HepG2 (cell line): ENCODE data around the gene H6PD. TPM values are rescaled to one million over a fixed set of nuclear protein-coding genes. Genes with fewer than 3 reads are reported as not detected.
A peak's percentile ranks its signal among the peaks of the same experiment; 100 is the strongest.

Experiments
- ATF2 ChIP-seq: sonication (generic); formaldehyde crosslinking; IDR thresholded peaks from 2 replicates; pipeline ENCODE4 v1.4.0; 2020; ENCODE audit warnings: missing genetic modification reagents
- CENPT ChIP-seq: sonication (generic); formaldehyde crosslinking; IDR thresholded peaks from 2 replicates; pipeline ENCODE4 v1.8.0; 2022; ENCODE audit warnings: low read depth, mild to moderate bottlenecking, moderate library complexity, missing genetic modification reagents
- ETV5 ChIP-seq: IDR thresholded peaks from 2 replicates; pipeline ENCODE4 v1.6.1; 2018; ENCODE audit warnings: missing biosample characterization, missing genetic modification reagents, inconsistent platforms, borderline replicate concordance
- ISL2 ChIP-seq: sonication (generic); formaldehyde crosslinking; IDR thresholded peaks from 2 replicates; pipeline ENCODE4 v1.5.0; 2020; ENCODE audit warnings: missing genetic modification reagents
- NFIC ChIP-seq: IDR thresholded peaks from 2 replicates; pipeline ENCODE4 v1.6.1; 2012; ENCODE audit warnings: mild to moderate bottlenecking, low read length, inconsistent platforms
- PATZ1 ChIP-seq: sonication (generic); formaldehyde crosslinking; IDR thresholded peaks from 2 replicates; pipeline ENCODE4 v1.4.0; 2020; ENCODE audit warnings: missing genetic modification reagents
- TEAD3 ChIP-seq: optimal IDR thresholded peaks from 2 replicates; pipeline ENCODE3; 2016; ENCODE audit warnings: borderline replicate concordance
- ZBTB37 ChIP-seq: sonication (generic); formaldehyde crosslinking; IDR thresholded peaks from 2 replicates; pipeline ENCODE4 v1.4.0; 2020; ENCODE audit warnings: mild to moderate bottlenecking, missing genetic modification reagents
- ZNF44 ChIP-seq: sonication (generic); formaldehyde crosslinking; IDR thresholded peaks from 2 replicates; pipeline ENCODE4 v1.5.1; 2020; ENCODE audit warnings: mild to moderate bottlenecking, missing genetic modification reagents
- ZNF687 ChIP-seq: sonication (generic); formaldehyde crosslinking; IDR thresholded peaks from 2 replicates; pipeline ENCODE4 v1.5.1; 2020; ENCODE audit warnings: mild to moderate bottlenecking, missing genetic modification reagents, moderate library complexity
- ZNF720 ChIP-seq: sonication (generic); formaldehyde crosslinking; IDR thresholded peaks from 2 replicates; pipeline ENCODE4 v1.4.0; 2020; ENCODE audit warnings: missing genetic modification reagents
- polyA plus RNA-seq, 8 experiments: library from polyadenylated mRNA; depleted of rRNA in 3 of 8; stranded (reverse) in 7 of 8; unstranded in 1 of 8; fragments of >200 nt; fragmentation: Illumina TruSeq in 4 of 8; extraction: Trizol in 4 of 8; gene quantifications; 2 replicates each; pipeline versions ENCODE4 v1.2.1 to v1.2.3, GENCODE V29; 2011 to 2016; ENCODE audit warnings: low read depth in 4 of 8, missing spikeins in 1 of 8, mixed read lengths in 1 of 8; ENCODE audit not compliant: insufficient read depth in 1 of 8
- total RNA-seq, 5 experiments: library from RNA; depleted of rRNA; stranded (reverse); fragments of >200 nt; fragmentation: Illumina TruSeq; extraction: Trizol; gene quantifications; 2 replicates each; pipeline ENCODE4 v1.2.3, GENCODE V29; 2016; ENCODE audit warnings: low read depth in 1 of 5
- TF ChIP-seq, protein P1 (sequence below): IDR thresholded peaks from 2 replicates; pipeline ENCODE4 v1.6.1; 2016; ENCODE audit warnings: missing compliant biosample characterization, missing genetic modification reagents, borderline replicate concordance

H6PD gene
- total and polyA plus RNA-seq, 2 of the 13 experiments (the other 11 are each of a cell fraction or from before 2014, with no cell fraction given): 9.3 to 14.1 TPM

GRCh38 chr1:9196129-9197040 is 38.2 kb upstream of the H6PD start (continued):
- TF ChIP-seq, protein P1, sequence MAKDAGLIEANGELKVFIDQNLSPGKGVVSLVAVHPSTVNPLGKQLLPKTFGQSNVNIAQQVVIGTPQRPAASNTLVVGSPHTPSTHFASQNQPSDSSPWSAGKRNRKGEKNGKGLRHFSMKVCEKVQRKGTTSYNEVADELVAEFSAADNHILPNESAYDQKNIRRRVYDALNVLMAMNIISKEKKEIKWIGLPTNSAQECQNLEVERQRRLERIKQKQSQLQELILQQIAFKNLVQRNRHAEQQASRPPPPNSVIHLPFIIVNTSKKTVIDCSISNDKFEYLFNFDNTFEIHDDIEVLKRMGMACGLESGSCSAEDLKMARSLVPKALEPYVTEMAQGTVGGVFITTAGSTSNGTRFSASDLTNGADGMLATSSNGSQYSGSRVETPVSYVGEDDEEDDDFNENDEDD (CRISPR knock-in tag): no peak
- TF ChIP-seq CENPT (CRISPR knock-in tag): no peak
- TF ChIP-seq NFIC: no peak
- no peak for TF ChIP-seq ZBTB37 (CRISPR knock-in tag)
- TF ChIP-seq TEAD3 (CRISPR knock-in tag): peak; percentile 34
- no peak for TF ChIP-seq ISL2 (CRISPR knock-in tag)
- TF ChIP-seq ZNF687 (CRISPR knock-in tag): peak; percentile 69
- peak; percentile 31; the same call in 1 of the 2 replicates for TF ChIP-seq PATZ1
- no peak for TF ChIP-seq ATF2
- TF ChIP-seq ZNF720 (CRISPR knock-in tag): no peak
- no peak for TF ChIP-seq ZNF44 (CRISPR knock-in tag)
- TF ChIP-seq ETV5: peak; percentile 71; the same call in 1 of the 2 replicates
